HG02885 (cell line): ENCODE data around the gene TMTC1.
"Not testable (repeated sequence)": the region's sequence is repeated elsewhere in the genome, so short reads cannot be mapped to it uniquely, and the experiment has no call there.

Experiments
- ATAC-seq: cut with Tn5 transposase; IDR thresholded peaks from one replicate; pipeline ENCODE4 v1.9.1; 2021; ENCODE audit warnings: mild to moderate bottlenecking; ENCODE audit not compliant: unreplicated experiment, poor library complexity

The TMTC1 gene

DNA sequence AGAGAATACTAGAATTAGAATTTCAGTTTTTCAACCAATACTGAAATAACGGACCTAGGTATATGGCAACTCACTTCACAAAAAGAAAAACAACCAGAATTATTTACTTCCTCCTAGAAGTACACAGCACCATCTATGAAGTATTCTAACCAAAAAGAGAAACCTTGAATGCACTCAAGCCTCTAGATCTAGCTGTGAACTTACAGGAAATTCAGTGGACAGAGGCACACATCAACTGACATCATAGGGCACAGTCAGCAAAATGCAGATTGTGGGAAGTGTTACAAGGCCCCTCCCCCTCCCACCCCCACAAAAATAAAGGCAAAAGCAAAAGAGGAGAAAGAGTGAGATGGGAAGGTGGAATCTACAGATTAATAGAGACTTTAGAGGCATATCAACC lies 102.4 kb downstream of the TMTC1 start:
- ATAC-seq, result no peak

DNA sequence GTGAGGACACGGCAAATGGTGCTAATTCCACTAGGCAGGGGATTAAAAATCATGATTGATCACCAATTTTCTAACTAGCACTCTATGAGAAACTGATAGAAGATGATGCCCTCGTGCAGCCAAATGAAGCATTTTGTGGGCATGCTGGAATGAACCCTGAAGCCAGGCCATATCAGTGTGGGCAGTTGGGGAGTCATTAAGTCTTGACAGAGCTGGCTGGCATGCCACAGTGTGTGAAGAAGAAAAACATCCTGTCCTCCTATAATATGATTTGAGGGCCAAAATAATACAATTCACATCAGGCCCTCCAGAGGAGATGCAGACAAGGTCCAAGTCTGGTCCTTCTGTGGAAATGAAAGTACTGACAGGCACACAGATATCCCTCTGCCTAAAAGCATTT lies 107.1 kb downstream of the TMTC1 start:
- no peak for ATAC-seq

DNA sequence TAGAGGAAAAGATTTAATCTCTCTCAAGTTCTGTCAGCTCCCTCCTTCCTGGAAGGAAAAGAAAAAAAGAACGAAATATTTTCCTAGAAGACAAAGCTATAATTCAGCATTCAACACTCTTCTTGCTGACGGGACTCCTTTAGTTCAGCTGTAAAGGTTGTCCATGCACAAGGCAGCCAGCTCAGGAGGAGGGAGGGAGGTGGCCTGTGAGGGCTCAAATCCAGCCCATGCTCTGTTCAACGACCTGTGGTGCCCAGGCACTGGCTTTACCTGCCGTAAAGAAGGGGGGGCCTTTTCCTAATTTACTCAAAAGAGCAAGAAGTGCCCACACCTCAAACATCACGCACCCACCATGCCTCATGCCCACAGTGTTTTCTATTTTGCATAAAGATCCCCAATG lies 109.3 kb downstream of the TMTC1 start:
- ATAC-seq, result no peak

DNA sequence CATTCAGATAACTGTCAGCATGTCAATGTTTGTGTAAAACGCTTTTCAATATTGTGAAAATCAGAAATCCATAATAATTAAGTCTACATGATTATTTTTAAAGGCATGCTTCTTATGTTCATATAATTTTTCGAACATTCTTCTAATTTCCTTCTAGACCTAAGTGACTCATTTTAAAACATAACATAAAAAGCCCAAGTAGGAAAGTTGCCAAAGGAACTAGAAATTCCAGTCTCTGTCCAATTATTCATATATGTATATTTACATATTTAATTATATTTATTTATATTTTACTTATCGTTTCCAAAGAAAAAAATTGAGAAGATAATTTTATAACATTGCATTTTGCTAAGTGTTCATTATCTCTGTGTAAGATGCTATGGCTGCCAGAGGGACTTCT lies 110.4 kb downstream of the TMTC1 start:
- ATAC-seq, result no peak

DNA sequence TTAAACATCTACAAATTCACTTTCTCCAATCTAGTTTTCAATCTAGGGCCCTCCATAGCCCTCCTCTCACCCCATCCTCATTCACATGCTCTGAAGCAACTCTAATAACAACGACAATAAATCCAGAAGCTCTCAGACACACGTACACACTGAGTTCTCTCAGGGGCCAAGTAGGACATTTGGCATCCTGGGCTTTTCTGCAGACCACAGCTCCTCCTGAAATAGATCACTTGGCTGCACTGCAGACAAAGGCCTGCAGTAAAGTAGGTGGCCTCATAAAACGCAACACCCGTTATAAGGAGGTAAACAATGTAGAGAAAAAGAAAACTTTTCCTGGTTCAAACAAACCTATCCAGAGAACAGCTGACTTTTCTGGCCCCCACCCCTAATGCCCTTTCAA lies 111.2 kb downstream of the TMTC1 start:
- no peak for ATAC-seq

DNA sequence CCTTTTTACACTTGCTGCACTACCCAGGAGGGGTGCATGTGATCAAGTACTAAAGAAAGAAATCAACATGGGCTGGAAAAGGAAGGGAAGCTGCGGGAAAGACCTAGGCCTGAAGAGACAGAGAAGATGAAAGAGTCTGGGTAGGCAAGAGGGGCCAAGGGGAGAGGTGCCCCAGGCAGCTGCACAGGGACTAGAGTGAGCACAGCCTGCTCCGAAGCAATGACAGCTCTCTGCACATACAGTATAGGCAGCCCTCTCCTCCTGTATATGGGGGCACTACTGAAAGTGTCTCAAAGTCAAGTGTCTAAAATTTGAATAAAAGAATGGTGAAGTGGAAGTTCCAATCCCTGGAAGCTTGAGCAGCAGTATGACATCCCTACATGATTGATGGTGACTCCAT lies 112.0 kb downstream of the TMTC1 start:
- no peak for ATAC-seq

DNA sequence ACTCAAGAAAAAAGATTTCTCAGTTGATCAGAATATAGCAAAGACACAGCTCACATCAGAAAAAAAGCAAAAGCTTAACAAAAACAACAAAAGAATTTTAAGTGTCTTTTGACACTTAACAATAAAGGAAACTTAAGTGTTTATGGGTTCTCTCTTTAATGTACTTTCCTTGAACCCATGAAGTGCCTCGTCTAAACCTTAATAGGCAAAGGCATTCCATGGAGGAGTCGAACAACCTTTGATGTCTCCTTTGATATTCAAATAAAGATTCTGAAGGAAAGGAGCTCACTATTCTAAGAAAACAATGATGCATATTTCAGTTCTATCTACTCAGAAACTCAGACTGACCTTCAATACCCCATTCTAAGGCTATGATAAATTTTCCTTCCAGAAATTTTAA lies 116.7 kb downstream of the TMTC1 start:
- ATAC-seq, result no peak

DNA sequence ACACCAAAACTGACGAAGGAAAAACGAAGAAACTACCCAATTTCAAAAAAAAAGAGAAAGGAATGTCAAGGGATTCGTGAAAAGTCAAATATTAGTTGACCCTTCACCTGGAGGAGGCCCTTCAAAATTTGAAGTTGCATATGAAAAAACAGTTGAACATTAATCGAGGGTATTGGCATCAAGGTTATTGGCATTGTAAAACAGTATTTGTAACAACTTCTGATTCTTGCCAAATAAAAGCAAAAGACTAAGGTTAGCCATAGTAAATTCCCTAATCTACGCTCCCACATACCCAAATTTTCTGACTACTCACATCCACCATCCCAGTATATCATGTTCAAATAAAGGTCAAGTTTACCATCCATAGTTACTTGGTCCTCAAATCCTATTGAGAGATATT lies 118.6 kb downstream of the TMTC1 start:
- ATAC-seq, result no peak

DNA sequence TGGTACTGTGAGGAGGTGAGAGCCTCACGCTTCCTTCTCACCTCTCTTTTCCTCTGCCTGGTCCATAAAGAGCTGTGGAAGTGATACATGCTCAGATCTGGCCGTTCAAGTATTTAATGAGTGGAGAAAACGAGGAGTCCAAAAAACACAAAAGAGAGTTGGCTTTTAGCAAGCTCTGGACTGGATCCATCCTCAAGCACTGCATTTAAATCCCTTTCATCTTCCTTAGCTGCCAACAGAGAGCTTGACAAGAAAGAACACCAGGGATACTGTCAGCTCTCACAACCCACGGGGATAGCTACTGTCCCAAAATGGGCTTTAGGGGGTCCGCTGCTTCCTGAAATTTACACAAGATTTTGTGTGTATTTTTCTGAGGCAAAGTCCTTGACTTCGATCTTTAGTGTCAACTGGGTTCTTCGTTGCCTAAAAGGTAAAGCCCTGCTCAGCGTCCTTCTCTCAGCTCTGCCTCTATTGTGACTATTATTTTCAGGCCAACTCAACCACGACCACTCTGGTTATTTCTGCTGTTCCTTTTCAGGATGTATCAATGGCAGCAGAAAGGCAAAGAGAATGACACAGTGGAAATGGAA lies 120.9 kb downstream of the TMTC1 start:
- ATAC-seq, result no peak

DNA sequence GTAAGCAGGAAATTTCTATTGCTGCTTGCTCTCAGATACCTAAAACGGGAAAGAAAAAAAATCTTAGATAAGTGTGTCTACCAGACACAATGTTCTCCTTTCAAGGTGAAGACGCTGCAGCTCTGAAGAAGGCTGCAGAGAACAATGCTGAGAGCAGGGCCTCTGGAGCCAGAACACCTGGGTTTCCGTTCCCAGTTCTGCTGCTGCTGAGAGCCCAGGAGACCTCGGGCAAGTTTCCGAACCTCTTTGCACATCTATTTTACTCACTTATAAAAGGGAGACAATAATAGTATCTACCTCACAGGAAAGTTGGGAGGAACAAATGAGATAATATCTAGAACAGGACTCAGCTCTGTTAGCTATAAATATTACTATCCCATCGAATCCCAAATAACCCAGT lies 122.9 kb downstream of the TMTC1 start:
- ATAC-seq, result no peak

DNA sequence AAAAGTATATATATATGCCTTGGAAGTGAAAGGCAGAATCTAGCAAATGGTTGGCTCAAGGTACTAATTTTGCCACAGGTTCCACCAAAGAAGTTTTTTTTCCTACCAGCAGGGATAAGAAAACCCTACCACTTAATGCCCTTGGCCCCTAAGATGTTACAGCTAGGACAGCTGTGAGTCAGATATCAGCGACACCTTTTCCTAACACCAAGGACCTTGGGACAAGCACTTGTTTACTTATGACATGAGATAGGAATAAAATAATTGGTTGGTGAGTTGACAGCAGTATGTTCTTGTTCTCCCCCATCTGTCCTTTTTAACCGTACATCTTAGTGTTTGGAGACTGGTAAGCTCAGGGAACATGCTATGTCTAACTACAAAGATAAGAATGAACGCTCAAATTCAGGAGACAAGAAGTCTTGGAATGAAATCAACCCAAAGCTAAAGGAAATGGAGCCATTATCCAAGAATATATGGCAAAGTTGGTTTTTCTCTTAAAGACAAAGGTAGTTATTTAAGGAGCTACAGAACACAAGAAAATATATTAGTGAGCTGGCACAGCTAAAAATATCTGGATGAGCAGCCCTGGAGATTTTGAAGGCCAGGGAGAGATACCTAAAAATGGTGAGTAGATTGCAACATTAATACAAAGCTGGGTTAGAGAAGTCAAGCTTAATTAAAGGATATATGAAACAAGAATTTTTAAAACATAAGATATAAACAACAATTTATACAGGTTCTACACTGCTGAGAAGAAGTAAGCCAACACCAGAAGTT lies 126.8 kb downstream of the TMTC1 start:
- no peak for ATAC-seq

DNA sequence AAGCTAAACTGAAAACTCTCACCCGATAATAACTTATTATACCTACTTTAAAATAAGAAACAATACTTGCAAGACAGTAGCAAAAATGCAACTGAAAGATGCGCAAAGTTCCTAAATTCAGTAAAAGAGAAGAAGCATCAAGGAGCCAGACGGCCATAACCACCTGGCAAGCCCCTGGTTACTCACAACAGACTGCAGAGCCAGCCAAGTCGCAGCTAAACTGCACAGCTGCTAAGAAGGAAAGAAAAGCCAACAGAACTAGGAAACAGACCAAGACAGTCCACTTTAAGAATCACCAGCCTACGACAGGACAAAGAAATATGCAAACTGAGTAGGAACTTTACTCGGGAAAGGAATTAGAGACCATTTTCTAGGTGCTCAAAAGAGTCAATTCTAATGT lies 127.9 kb downstream of the TMTC1 start:
- no peak for ATAC-seq

DNA sequence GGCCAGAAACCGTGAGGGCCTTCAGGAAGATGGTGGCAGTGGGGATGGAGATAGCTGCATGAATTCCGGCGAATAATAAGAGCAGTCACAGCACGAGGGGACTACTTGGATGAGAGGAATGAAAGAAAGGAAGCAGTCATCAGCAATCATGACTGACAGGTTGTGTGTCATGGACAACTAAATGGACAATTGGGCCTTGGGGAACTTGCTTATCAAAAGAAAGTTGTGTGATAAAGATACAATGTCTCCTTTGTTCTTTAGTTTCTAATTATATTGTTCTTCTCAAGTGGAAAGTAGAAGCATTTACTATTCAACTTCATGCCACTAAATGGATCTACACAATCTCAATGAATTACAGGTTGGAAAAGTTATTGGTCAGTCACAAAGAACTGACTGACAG lies 130.5 kb downstream of the TMTC1 start:
- ATAC-seq, result no peak

DNA sequence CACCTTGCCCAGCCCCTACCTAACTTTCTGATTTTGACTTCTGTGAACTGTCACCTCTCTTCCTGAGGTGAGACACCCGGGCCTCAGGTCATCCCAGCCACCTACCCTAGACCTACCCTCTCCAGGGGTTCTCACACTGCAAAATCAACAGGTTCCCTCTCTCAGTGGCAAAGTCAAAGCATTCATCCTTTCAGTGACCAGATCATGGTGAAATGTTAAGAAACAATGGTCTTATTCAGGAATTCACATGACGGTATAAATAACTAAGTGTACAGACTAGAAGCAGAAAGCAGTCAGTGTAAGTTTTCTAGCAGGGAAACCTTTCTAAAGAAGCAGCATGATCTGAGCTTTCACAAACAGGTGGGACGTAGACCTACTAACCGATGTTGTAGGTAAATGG lies 133.4 kb downstream of the TMTC1 start:
- no peak for ATAC-seq

DNA sequence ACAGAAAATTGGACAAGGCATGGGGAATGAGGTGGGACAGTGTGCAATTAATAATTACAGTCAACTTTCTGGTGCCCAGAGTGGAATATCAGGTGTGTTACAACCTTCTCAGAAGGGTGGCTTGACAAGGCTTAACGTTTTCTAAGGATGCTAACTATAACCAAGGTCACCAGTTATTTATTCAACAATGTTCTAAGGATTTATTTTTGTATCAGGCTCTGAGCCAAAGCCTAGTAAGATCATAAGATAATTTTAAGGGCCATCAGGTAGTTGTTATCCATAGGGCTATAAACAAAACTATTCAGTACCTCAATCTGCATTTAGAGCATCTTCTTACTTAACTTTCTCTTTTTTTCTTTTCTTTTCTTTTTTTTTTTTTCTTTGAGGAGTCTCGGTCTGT lies 134.0 kb downstream of the TMTC1 start:
- no peak for ATAC-seq

DNA sequence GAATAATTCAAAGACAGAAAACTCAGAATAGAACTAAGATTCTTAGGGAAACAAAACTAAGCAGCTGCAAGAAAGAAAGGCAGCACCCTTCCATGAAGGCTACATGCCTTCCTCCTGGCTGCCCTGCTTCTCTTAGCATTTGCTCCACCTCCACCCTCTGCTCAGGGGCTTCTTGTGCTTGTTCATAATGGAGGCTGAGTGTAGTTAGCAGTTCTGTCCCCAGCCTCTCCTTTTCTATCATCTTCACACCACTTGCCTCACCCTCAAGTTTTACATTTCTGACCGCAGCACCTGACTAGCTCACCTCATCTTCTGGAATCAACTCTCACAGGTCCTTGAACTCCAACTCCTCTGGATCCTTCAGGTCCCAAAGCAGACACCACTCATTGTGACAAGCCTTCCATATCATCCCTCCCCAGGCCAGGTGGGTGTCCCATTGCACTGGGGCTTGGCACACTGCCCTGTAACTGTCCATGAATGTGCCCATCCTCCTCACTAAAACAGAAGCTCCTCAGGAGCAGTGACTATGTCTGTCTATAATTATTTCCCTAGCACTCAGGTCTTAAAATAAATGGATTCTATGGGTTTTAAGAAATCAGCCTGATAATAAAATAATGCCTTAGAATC lies 139.1 kb downstream of the TMTC1 start:
- no peak for ATAC-seq

DNA sequence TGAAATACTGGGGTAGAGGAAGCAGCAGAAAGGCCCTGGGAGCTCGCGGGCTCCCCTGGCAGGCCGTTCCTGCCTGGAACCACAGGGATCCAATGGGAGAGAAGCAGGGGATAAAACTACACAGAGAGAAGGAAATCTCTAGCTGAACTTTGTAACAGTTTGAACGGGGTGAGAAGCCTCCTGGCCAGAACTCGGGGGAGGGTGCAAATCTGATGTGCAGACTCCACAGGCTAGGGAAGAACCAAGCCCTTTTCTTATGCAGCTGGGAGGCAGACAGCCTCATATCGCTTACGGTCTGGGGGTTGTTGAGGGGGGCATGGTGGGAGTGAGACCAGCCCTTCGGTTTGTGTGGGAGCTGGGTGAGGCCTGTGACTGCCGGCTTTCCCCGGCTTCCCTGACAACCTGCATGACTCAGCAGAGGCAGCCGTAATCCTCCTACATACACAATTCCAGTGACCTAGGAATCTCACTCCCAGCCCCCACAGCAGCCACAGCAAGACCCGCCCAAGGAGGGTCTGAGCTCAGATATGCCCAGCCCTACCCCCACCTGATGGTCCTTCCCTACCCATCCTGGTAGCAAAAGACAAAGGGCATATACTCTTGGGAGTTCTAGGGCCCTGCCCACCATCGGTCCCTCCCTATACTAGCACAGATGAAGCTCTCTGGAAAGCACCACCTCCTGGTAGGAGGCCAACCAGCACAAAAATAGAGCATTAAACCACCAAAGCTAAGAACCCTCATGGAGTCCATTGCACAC lies 143.0 kb downstream of the TMTC1 start:
- no peak for ATAC-seq

DNA sequence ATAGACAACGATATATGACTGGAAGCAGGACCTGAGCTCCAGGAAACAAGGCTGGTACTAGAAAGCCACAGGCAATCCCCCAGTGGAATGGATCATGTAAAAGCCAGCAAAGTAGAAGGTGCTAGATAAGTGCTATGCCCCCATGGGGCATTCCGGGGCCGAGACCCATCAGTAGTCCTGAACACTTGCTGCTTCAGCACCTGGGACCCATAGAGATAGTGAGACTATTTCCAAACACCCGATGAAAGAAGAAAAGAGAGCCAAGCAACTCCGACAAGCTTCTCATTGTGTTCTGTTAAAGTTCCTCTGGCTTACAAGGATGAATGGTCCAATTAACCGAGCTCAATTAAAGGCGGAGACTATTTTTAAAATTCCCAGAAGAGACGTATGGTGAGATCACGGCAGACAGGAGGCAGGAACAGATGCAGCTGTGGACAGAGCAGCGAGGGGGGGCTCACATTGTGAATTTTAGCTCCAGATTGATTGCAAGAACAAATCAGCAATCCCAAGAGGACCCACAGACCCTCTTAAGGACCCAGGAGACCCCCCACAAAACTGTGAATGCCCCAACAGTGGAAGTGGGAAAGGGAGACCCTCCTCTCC lies 143.7 kb downstream of the TMTC1 start:
- ATAC-seq, result no peak

DNA sequence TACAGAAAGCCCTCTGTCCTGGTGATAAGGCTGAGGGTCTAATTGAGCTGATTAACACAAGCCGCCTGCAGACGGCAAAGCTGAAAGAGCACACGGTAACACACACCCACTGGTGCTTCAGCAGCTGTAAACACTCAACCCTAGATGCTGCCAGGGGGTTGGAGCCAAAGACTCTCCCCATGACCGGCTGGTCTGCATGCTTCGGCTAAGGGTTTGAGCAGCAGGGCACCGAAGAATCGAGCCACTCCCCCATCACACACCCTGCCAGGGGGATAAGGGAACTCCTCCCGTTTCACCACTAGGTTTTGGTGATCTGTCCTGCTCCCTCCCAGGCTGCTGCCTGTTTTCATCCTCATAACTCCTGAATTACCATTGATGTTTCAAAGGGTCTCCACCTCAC lies 145.2 kb downstream of the TMTC1 start:
- no peak for ATAC-seq

DNA sequence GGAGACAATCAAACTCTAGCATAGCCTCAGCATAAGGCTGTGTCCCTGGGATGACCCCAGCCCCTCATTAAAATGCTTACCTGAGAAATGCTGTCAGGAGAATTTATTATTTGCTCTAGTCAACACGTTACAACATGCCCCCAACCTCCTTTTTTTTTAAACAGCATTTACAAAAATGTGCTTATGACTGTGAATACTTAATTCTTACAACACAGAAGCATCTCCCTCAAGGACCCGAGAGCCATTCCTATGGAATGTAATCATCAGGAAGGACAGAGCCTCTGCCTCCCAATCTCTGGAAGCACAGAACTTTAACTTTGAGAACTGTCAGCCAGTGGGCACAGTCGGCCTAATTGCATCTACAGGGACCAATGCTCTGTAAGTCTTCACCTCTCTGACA lies 149.7 kb downstream of the TMTC1 start:
- ATAC-seq, result no peak

DNA sequence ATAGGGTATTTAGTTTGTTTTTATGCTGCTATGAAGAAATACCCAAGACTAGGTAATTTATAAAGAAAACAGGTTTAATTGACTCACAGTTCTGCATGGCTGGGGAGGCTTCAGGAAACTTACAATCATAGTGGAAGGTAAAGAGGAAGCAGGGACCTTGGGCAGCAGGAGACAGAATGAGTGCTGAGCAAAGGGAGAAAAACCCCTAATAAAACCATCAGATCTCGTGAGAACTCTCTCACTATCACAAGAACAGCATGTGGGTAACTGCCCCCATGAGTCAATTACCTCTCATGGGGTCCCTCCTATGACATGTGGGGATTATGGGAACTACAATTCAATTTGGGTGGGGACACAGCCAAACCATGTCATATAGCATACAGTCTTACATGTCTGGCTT lies 153.6 kb downstream of the TMTC1 start:
- not testable (repeated sequence) for ATAC-seq
